Activated CD8-positive, alpha-beta T cell treated with anti-CD3 and anti-CD28 coated beads for 36 hours (primary cell): Measurements from ENCODE around the gene WDFY2. TPM values are rescaled to one million over a fixed set of nuclear protein-coding genes. Genes with fewer than 3 reads are reported as not detected.

Source experiments
- ATAC-seq: fragments of 200-7000 bp; cut with Tn5 transposase; one replicate; pipeline ENCODE4 v1.10.0; 2021; ENCODE audit warnings: mild to moderate bottlenecking, moderate library complexity
- CTCF ChIA-PET: fragments of 350-600 bp; sonication (Branson Sonifier 250); formaldehyde crosslinking; loops from one replicate; lab custom pipeline; 2021; ENCODE audit warnings: antibody characterized with exemption; lab: Charles Lee
- POLR2A ChIA-PET: fragments of 350-600 bp; sonication (Branson Sonifier 250); formaldehyde crosslinking; loops from one replicate; lab custom pipeline; 2021; ENCODE audit warnings: antibody characterized with exemption; lab: Charles Lee
- DNase-seq: peaks from one replicate; pipeline ENCODE4 v3.0.0-alpha.2; 2020
- H3K27ac Mint-ChIP-seq: one replicate; pipeline ENCODE4 v1.8.0; 2021; ENCODE audit warnings: mild to moderate bottlenecking, mixed read lengths
- H3K27me3 Mint-ChIP-seq: one replicate; pipeline ENCODE4 v1.8.0; 2021; ENCODE audit warnings: mixed read lengths
- H3K36me3 Mint-ChIP-seq: one replicate; pipeline ENCODE4 v1.8.0; 2021; ENCODE audit warnings: low read depth, mixed read lengths
- H3K4me1 Mint-ChIP-seq: one replicate; pipeline ENCODE4 v1.8.0; 2021; ENCODE audit warnings: low read depth, mixed read lengths
- H3K4me3 Mint-ChIP-seq: one replicate; pipeline ENCODE4 v1.8.0; 2021; ENCODE audit warnings: mild to moderate bottlenecking, moderate library complexity, mixed read lengths
- H3K9me3 Mint-ChIP-seq: one replicate; pipeline ENCODE4 v1.8.0; 2021; ENCODE audit warnings: mixed read lengths
- CTCF ChIP-seq: fragments of 200-600 bp; IDR thresholded peaks from one replicate; pipeline ENCODE4 v1.8.0; 2022; ENCODE audit warnings: antibody characterized with exemption, mild to moderate bottlenecking
- intact Hi-C: fragments of 100-400 bp; cut with micrococcal nuclease; formaldehyde crosslinking; loops from one replicate; pipeline ENCODE4 v1.10.0; 2022
- total RNA-seq, 2 experiments: library from RNA; stranded (reverse); gene quantifications; one replicate each; pipeline ENCODE4 v1.2.3, GENCODE V29; 2021

The WDFY2 gene
- total RNA-seq, 2 experiments from 2014 or later, result 11.2 to 11.6 TPM

- intact Hi-C loops, result no loop called here
- POLR2A ChIA-PET, result interaction anchor here (1.3 to 1.9 kb wide), 3 partner anchors 9 to 142 kb away, joined by 3 to 5 read pairs (median 3); no protein-coding TSS in a partner anchor
- H3K27me3 Mint-ChIP-seq, result no peaks in the 10 kb centered on the region
Observed at GRCh38 chr13:51595416-51595815, 11.2 kb downstream of the WDFY2 start.

GRCh38 chr13:51596541-51596940 lies 12.3 kb downstream of the WDFY2 start:
- no peak for TF ChIP-seq CTCF
- DNase-seq, result no peak
- intact Hi-C loops, result no loop called here
- ATAC-seq, result no peak
- H3K27me3 Mint-ChIP-seq, result no peaks in the 10 kb centered on the region
- ChIA-PET CTCF (interaction anchor here (1.2 to 1.4 kb wide), 2 partner anchors 11 to 170 kb away, joined by 3 to 5 read pairs; no protein-coding TSS in a partner anchor), POLR2A (interaction anchor here (1.9 kb wide), 1 partner anchor 10 kb away, joined by 5 read pairs; no protein-coding TSS in a partner anchor)
- no peaks in the 10 kb centered on the region for H3K9me3 Mint-ChIP-seq
- peaks cover 24% of the 10 kb centered on the region for H3K4me1 Mint-ChIP-seq
- no peak overlapping the region for H3K27ac Mint-ChIP-seq
- H3K4me3 Mint-ChIP-seq, result no peak overlapping the region
- peaks cover 1% of the 10 kb centered on the region for H3K36me3 Mint-ChIP-seq

More at GRCh38 chr13:51595416-51595815, 11.2 kb downstream of the WDFY2 start:
- Mint-ChIP-seq H3K4me3 (no peak overlapping the region), H3K4me1 (peaks cover 30% of the 10 kb centered on the region), H3K27ac (no peak overlapping the region), H3K36me3 (no peaks in the 10 kb centered on the region), H3K9me3 (no peaks in the 10 kb centered on the region)
- DNase-seq (no peak), ATAC-seq (no peak)
- CTCF ChIA-PET, result interaction anchor here (1.2 to 1.4 kb wide), 3 partner anchors 10 to 202 kb away, joined by 3 to 5 read pairs (median 3); no protein-coding TSS in a partner anchor
- no peak for TF ChIP-seq CTCF

- CTCF ChIA-PET, result interaction anchor here (1.0 to 1.6 kb wide), 3 partner anchors 14 to 182 kb away, joined by 3 to 5 read pairs (median 4); no protein-coding TSS in a partner anchor
- Mint-ChIP-seq H3K36me3 (peaks cover 13% of the 10 kb centered on the region), H3K27ac (no peak overlapping the region), H3K4me3 (no peak overlapping the region), H3K27me3 (no peaks in the 10 kb centered on the region), H3K4me1 (peaks cover 27% of the 10 kb centered on the region), H3K9me3 (no peaks in the 10 kb centered on the region)
- intact Hi-C loops, result no loop called here
- peak; percentile 24 for ATAC-seq
- POLR2A ChIA-PET, result interaction anchor here (0.9 kb wide), 1 partner anchor 15 kb away, joined by 3 read pairs; no protein-coding TSS in a partner anchor
- DNase-seq, result no peak
- TF ChIP-seq CTCF, result no peak
Observed at GRCh38 chr13:51599444-51600176, 15.3 kb downstream of the WDFY2 start.

- ChIA-PET POLR2A (no interaction called here), CTCF (interaction anchor here (1.6 kb wide), 1 partner anchor 33 kb away, joined by 5 read pairs; no protein-coding TSS in a partner anchor)
- no peak for ATAC-seq
- Mint-ChIP-seq H3K27ac (no peak overlapping the region), H3K9me3 (no peaks in the 10 kb centered on the region), H3K4me3 (no peak overlapping the region), H3K4me1 (peaks cover 25% of the 10 kb centered on the region), H3K36me3 (peaks cover 13% of the 10 kb centered on the region), H3K27me3 (no peaks in the 10 kb centered on the region)
- DNase-seq, result no peak
- TF ChIP-seq CTCF, result no peak
- intact Hi-C loops, result no loop called here
Observed at GRCh38 chr13:51600703-51601102, 16.4 kb downstream of the WDFY2 start.
